Measurements from ENCODE around the gene GSTK1.

GSTK1 gene

DNA sequence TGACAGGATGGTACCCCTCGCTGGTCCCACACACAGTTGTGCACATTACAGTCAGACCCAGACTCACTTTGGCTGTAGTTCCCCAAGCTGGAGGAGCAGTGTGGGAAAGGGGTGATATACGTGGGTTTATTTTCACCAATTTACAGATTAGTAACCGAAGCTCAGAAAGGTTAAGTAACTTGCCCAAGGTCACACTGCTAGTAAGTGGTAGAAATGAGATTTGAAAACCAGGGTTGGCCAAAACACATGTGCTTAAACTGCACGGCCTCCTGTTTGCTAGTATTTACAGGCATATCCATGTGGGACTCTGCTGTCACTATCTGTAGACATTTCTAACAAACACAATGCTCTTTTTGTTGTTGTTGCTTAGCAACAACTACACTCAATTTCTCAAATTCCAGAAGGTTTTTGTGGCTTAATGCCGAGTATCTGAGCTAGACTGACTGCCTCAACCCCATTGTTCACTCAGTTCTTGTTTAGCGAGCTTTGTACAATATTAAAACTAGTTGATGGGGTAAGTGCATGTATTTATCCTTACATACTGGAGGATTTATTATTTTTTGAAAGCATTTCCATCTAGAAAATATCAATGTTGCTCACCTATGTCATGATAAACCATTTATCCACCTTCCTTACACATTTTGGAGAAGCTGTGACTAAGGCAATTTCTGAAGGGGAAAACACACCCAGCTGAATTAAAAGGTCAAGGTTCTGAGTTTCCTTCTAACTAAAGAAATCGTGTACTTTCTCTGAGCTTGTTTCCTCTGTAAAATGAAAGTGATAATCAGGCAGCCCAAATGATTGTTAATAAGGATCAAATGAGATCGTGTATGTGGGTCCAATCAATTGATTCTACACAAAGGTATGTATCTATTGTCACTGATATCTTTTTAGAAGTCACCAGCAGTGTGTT, 16.2 kb downstream of the GSTK1 start:
- Histone ChIP-seq H4K20me1 (ENCODE audit: insufficient read depth, low read length) (no peaks in the 10 kb centered on the region), H3K36me3 (ENCODE audit: insufficient read depth, low read length) (no peaks in the 10 kb centered on the region), H3K9me3 (ENCODE audit: low read length) (no peaks in the 10 kb centered on the region), H3K27ac (ENCODE audit: low read depth, low read length, poor library complexity, severe bottlenecking) (no peak overlapping the region), H3K9me2 (ENCODE audit: low read depth, low read length) (no peaks in the 10 kb centered on the region), H3F3A (ENCODE audit: insufficient read depth, low read length) (no peaks in the 10 kb centered on the region), H2AFZ (ENCODE audit: low read length) (no peak overlapping the region), H3K9ac (ENCODE audit: low read length) (no peak overlapping the region), H3K27me3 (ENCODE audit: insufficient read depth, low read length) (no peaks in the 10 kb centered on the region), H3K4me3 (ENCODE audit: low read depth, low read length, poor library complexity, severe bottlenecking) (no peak overlapping the region), H3K79me2 (ENCODE audit: insufficient read depth, low read length) (no peaks in the 10 kb centered on the region), H3K4me1 (ENCODE audit: insufficient read depth, low read length, severe bottlenecking) (peaks cover 8% of the 10 kb centered on the region), H3K4me2 (ENCODE audit: low read length) (no peak overlapping the region)
- TF ChIP-seq, protein P1, sequence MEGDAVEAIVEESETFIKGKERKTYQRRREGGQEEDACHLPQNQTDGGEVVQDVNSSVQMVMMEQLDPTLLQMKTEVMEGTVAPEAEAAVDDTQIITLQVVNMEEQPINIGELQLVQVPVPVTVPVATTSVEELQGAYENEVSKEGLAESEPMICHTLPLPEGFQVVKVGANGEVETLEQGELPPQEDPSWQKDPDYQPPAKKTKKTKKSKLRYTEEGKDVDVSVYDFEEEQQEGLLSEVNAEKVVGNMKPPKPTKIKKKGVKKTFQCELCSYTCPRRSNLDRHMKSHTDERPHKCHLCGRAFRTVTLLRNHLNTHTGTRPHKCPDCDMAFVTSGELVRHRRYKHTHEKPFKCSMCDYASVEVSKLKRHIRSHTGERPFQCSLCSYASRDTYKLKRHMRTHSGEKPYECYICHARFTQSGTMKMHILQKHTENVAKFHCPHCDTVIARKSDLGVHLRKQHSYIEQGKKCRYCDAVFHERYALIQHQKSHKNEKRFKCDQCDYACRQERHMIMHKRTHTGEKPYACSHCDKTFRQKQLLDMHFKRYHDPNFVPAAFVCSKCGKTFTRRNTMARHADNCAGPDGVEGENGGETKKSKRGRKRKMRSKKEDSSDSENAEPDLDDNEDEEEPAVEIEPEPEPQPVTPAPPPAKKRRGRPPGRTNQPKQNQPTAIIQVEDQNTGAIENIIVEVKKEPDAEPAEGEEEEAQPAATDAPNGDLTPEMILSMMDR (IDR thresholded peaks at IDR 0.05; ENCODE audit: low read length), result no peak
- TF ChIP-seq EZH2 (IDR thresholded peaks at IDR 0.05; ENCODE audit: borderline replicate concordance, low read length), result no peak

DNA sequence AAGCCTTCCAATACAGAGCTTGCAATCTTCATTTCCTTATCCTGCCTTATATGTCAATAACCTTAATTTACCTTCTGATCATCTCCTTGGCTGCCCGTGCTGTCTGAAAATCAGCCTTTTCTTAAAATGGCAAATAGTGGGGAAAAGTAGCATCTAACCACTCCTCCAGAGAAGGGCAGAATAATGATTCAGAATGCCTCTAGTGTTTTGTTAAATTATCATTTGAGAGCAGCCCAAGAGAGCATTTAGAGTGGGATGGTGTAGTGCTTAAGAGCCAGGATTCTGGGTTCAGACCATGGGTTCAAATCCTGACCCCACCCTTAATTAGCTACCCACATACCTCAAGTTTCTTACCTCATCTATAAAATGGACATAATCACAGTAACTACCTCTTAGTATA, 16.9 kb downstream of the GSTK1 start:
- Histone ChIP-seq H3K27me3 (ENCODE audit: insufficient read depth, low read length) (no peaks in the 10 kb centered on the region), H3K4me3 (ENCODE audit: low read depth, low read length, poor library complexity, severe bottlenecking) (no peak overlapping the region), H2AFZ (ENCODE audit: low read length) (no peak overlapping the region), H3K79me2 (ENCODE audit: insufficient read depth, low read length) (no peaks in the 10 kb centered on the region), H3K9me2 (ENCODE audit: low read depth, low read length) (no peaks in the 10 kb centered on the region), H3K9ac (ENCODE audit: low read length) (no peak overlapping the region), H3K27ac (ENCODE audit: low read depth, low read length, poor library complexity, severe bottlenecking) (no peak overlapping the region), H3K4me2 (ENCODE audit: low read length) (no peak overlapping the region), H3K4me1 (ENCODE audit: insufficient read depth, low read length, severe bottlenecking) (peaks cover 8% of the 10 kb centered on the region), H4K20me1 (ENCODE audit: insufficient read depth, low read length) (no peaks in the 10 kb centered on the region), H3K9me3 (ENCODE audit: low read length) (no peaks in the 10 kb centered on the region), H3F3A (ENCODE audit: insufficient read depth, low read length) (no peaks in the 10 kb centered on the region), H3K36me3 (ENCODE audit: insufficient read depth, low read length) (no peaks in the 10 kb centered on the region)
- TF ChIP-seq EZH2 (IDR thresholded peaks at IDR 0.05; ENCODE audit: borderline replicate concordance, low read length), result no peak
- TF ChIP-seq, protein P1 (IDR thresholded peaks at IDR 0.05; ENCODE audit: low read length), result no peak

DNA sequence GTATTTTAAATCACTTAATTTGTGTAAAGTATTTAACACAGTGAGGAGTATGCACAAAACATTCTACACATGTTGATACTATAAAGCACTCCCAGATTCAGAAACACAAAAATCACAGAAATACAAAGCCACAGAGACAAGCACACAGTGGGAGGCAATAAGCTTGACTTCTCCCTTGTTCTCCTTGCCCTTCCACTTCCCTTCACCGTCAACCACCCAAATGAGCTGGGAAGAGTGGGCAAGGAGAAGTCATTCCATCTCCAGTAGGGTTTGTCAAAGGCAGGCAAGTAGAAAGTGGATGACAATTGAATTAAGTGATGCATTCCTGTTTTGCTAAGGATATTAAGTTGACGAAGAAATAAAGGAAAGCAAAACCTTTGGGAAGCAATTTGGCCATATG, 17.3 kb downstream of the GSTK1 start:
- no peaks in the 10 kb centered on the region for H3K9me3 ChIP-seq (ENCODE audit: low read length)
- H3K9me2 ChIP-seq (ENCODE audit: low read depth, low read length), result no peaks in the 10 kb centered on the region
- no peaks in the 10 kb centered on the region for H3K79me2 ChIP-seq (ENCODE audit: insufficient read depth, low read length)
- no peak overlapping the region for H3K9ac ChIP-seq (ENCODE audit: low read length)
- no peak overlapping the region for H3K27ac ChIP-seq (ENCODE audit: low read depth, low read length, poor library complexity, severe bottlenecking)
- TF ChIP-seq, protein P1 (IDR thresholded peaks at IDR 0.05; ENCODE audit: low read length), result no peak
- no peak for TF ChIP-seq EZH2 (IDR thresholded peaks at IDR 0.05; ENCODE audit: borderline replicate concordance, low read length)
- H4K20me1 ChIP-seq (ENCODE audit: insufficient read depth, low read length), result no peaks in the 10 kb centered on the region
- H3K4me2 ChIP-seq (ENCODE audit: low read length), result no peak overlapping the region
- no peaks in the 10 kb centered on the region for H3K36me3 ChIP-seq (ENCODE audit: insufficient read depth, low read length)
- H3K27me3 ChIP-seq (ENCODE audit: insufficient read depth, low read length), result no peaks in the 10 kb centered on the region
- H3K4me1 ChIP-seq (ENCODE audit: insufficient read depth, low read length, severe bottlenecking), result peaks cover 8% of the 10 kb centered on the region
- no peak overlapping the region for H2AFZ ChIP-seq (ENCODE audit: low read length)
- no peaks in the 10 kb centered on the region for H3F3A ChIP-seq (ENCODE audit: insufficient read depth, low read length)
- no peak overlapping the region for H3K4me3 ChIP-seq (ENCODE audit: low read depth, low read length, poor library complexity, severe bottlenecking)

All from OCI-LY1 (cell line).